Measurements from ENCODE around the gene PIN4.

- TF ChIP-seq ZFX (IDR thresholded peaks at IDR 0.05): no peak
- no peak for TF ChIP-seq SRF (IDR thresholded peaks at IDR 0.05; ENCODE audit: low read depth)
- TF ChIP-seq ZBTB33 (IDR thresholded peaks at IDR 0.05; ENCODE audit: extremely low read depth, insufficient replicate concordance, low read length): no peak
- no peak for TF ChIP-seq CTCF (IDR thresholded peaks at IDR 0.05 in 2 of 3, conservative IDR thresholded peaks at IDR 0.05 in 1 of 3; ENCODE audit: borderline replicate concordance in 1 of 3, insufficient read depth in 1 of 3, low read depth in 2 of 3, low read length in 2 of 3)
- TF ChIP-seq POLR2A (IDR thresholded peaks at IDR 0.05; ENCODE audit: borderline replicate concordance, extremely low read depth, insufficient read depth, insufficient read length): no peak
- TF ChIP-seq POLR2AphosphoS5 (IDR thresholded peaks at IDR 0.05; ENCODE audit: low read depth, low read length): no peak
- no peak for TF ChIP-seq SIN3A (IDR thresholded peaks at IDR 0.05; ENCODE audit: low read depth)
- TF ChIP-seq CEBPB (IDR thresholded peaks at IDR 0.05; ENCODE audit: low read depth): no peak
- no peak for TF ChIP-seq REST (IDR thresholded peaks at IDR 0.05; ENCODE audit: low read depth)
Measured at GRCh38 chrX:72133851-72134546, 47.6 kb upstream of the PIN4 start.
